NCI-H146 (cell line): Measurements from ENCODE around the gene CAPN2.
"Not testable (repeated sequence)": the region's sequence is repeated elsewhere in the genome, so short reads cannot be mapped to it uniquely, and the experiment has no call there.

Experiments
- DNase-seq: peaks from one replicate; lab custom pipeline; 2025; lab: John Stamatoyannopoulos, UW

The CAPN2 gene

DNA sequence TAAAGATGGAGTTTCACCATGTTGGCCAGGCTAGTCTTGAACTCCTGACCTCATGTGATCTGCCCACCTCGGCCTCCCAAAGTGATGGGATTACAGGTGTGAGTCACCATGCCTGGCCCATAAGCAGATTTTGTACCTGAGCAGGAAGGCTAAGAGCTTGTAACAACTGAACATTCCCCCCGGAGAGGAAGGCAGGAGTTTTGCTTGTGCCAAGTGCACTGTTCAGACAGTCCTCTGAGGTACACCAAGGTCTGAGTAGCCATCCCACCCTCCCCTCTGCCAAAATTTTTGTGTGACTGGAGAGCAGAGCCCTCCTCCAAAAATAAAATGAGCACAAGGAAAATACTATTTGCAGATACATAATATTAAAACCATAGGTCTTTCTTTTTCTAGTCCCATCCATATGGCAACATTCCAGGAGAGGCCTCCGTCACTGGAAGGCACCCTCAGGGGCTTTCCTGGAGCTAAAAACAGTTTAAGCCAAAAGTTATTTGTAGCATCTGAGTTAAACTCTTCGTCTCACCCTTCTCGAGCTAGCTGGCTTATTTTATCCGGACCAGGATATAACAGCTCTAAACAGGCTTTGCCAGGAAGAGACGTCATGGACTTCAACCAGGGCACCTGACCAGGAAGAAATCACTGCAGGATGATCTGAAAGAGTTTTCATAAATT is 27.2 kb downstream of the CAPN2 start:
- DNase-seq: no peak

DNA sequence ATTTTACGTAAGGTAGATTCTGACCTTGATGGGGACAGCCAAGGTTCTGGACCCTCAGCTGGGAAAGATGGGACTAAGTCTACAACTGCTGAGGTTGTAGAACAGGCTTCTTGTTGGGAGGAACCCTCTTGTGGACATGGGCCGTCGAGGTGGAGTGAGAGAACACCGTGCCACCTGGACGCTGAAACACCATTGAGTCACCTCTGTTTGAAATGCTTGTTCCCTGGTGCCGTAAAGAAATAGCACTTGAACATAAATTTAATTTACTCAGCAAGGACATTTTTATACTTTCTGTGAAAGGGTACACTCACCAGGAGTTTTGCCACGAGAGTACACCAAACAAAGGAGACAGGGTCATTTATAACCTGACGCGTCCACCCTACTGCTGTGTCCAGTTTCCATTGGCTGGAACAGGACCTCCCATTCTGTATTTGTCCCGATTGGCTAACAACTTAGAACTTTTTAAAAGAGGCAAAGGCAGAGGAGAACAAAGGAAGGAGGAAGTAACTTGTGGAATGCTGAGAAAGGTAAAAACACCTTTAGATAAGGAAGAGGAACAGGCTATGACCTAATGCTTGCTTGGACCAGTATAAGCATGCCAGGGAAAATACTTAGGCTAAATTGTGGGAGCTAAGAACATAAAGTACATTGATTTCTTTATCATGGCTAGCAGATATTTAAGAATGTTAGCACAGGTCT is 27.8 kb downstream of the CAPN2 start:
- DNase-seq: not testable (repeated sequence)

DNA sequence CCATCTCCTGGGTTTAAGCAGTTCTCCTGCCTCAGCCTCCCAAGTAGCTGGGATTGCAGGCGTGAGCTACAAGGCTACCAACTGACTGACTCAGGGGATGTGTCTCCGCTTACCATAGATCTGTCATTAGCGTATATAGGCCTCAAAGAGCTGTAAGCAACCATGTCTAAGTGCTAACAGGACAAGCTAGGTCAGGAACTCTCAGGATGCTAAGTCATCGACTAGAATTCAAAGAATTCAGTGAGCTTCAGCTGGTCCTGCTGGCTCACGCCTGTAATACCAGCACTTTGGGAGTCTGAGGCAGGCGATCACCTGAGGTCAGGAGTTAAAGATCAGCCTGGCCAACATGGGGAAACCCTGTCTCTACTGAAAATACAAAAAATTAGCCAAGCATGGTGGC is 29.5 kb downstream of the CAPN2 start:
- DNase-seq: no peak

DNA sequence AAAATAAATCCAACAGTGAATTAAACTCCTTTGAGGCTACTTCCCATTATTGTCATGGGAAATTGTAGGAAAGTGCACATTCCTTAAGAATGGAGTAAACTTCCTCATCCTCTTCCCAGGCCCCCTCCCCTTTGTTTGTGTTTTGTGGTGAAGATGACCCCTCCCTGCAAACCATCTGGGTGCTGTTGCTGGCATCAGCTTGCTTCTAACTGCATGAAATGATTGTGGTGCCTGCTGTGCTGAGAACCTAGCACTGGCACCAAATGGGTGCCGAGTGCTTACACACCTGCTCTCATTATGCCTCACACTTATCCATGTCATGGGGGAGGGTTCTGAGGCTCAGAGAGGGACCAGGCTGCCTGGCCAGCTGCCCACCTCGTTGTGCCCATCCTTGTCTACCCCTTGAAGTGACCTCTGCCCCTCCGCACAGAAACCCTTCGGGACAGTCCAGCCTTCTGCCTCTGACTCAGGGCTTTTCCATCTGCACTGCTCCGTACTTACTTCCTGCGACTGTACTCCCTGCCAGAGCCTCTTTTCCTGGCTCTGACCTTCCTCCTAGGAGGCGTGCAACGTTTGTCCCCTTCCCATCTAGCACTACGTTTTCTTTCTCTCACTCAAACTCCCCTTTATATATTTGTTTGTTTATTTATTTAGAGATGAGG is 30.6 kb downstream of the CAPN2 start:
- peak; percentile 51 for DNase-seq

DNA sequence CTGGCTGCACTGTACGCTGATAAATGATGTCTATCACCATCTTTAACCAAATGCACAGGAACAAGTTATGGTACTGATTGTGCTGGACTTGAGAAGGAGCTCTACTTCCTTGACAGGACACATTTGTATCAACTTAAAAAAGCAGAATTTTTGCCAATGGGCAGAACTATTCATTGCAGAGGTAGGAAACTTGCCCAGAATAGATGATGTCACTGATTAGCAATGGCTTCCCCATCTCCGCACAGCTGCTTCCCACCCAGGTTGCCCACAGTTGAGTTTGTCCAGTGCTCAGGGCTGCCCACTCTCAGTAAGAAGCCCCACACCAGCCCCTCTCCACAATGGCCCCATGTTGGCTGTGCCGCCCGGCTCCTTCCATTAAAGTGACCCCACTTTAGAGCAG is 33.4 kb downstream of the CAPN2 start:
- no peak for DNase-seq

DNA sequence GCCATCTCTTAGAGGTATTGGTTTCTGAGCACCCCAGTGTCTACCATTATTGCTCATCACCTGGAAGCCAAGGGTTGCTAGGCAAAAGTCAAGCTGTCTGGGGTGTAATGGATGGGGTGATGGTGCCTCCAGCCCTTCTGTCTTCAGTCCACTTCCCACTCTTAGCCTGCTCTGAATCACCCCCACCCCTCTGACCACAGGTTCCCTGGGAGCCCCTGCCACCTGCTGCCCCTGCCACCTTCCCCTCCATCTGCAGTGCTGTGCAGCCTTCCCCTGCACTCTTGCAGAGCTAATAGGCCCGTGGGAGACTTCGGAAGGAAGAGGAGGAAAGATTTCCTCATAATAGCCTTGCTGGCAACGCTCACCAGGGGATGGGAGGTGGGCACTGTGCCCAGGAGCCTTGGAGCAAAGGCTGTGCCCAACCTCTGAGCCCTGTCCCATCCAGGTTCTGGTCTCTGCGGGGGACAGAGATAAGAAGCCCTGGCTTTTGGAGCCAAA is 35.5 kb downstream of the CAPN2 start:
- DNase-seq: no peak

DNA sequence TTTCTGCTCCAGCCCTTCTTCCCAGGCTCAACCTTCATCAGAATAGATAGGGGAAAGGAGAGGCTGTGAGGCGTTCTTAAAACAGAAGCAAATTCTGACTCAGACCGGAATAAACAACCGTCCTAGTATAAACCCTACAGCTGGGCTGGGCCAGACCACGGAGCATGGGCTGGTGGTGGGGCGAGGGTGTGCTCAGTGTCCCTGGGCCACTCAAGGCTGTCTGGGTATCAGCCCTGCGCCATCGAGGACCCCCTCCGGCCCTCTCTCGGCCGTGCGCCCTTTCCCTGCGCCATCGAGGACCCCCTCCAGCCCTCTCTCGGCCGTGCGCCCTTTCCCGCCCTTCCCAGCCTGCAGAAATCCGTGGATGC is 36.0 kb downstream of the CAPN2 start:
- DNase-seq: no peak

DNA sequence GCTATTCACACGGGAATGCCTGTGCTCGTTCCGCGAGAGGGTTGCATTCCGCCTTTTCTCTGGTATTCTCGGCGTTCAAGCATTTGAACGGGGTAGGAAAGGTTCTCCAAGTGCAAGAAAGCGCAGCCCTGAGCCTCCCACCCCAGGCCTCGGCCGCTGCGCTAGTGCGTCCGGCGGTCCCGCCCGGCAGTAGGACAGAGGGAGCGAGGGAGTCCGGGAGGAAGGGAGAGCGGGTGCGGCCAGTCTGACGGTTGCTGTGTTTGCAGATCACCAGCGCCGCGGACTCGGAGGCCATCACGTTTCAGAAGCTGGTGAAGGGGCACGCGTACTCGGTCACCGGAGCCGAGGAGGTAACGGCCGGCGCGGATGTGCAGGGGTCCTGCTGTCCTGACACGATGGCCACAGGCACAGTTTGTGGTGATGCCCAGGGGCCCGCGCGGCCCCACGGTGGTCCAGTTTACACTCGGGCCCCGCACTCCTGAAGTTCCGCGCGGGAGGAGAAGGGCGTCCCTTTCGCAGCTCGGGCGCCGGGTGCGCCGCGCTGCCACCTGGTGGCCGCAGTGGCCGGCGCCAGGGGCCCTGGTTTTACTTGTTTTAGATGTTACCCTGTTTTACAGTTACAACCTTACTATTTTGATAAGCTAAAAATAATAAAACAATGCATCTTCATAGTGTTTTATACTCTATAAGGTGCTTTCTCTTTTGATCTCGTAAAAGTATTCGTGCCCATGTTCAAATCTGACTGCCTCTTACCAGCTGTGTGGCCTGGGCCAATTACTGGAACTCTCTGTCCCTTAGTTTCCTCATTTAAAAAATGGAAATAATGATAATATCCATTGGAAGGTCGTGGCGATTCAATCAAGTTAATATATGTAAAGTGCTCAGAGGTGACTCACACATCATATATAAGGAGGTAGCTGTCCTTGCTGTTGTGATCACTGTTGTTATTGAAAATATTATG is 36.7 kb downstream of the CAPN2 start:
- no peak for DNase-seq

DNA sequence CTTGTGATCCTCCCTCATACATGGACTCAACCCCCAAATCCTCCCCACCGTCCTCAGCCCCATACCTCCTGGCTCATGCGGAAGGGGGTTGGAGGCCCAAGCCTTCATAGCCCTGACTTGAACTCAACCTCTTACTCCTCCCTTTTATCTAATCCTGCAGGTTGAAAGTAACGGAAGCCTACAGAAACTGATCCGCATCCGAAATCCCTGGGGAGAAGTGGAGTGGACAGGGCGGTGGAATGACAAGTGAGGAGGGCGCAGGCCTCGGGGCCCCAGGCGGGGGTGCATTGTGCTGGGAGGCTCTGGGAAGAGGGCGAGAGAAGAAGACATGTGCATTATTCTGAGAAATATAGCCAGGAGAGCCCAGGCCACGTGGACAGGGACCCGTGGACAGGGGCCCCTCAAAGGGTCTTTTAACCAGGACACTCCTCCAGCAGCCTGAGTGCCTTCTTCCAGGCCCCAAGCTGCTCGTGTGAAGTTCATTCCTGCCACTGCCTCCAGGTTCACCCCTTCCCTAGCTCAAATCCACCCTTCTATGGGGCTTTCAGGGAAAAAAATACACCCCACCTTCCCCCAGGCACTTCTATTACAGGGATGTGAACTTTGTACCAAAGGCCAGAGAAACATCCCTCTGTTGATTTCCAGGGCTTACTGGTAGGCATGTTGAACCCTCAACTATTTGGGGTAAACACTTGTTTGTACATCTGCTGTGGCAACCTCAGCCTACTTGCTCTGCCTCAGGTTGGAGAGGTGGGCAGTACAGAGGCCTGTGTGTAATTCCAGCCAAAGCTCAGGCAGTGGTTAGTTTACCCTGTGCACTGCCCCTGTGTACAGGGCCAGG is 38.6 kb downstream of the CAPN2 start:
- no peak for DNase-seq

DNA sequence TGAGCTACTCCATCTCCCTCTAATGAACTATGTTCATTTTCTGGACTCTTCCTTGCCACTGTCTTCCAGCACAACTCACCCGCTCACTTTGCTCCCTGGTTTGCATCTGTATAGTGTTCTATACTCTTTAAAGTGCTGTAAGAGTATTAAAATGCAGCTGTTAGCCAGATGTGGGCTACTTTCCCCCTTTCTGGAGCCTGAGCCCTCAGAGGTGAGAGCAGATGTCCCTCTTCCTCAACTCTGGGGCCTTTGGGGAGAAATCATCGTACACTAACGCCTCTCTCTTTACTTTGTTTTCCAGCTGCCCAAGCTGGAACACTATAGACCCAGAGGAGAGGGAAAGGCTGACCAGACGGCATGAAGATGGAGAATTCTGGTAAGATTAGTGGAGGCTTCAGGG is 39.4 kb downstream of the CAPN2 start:
- no peak for DNase-seq

DNA sequence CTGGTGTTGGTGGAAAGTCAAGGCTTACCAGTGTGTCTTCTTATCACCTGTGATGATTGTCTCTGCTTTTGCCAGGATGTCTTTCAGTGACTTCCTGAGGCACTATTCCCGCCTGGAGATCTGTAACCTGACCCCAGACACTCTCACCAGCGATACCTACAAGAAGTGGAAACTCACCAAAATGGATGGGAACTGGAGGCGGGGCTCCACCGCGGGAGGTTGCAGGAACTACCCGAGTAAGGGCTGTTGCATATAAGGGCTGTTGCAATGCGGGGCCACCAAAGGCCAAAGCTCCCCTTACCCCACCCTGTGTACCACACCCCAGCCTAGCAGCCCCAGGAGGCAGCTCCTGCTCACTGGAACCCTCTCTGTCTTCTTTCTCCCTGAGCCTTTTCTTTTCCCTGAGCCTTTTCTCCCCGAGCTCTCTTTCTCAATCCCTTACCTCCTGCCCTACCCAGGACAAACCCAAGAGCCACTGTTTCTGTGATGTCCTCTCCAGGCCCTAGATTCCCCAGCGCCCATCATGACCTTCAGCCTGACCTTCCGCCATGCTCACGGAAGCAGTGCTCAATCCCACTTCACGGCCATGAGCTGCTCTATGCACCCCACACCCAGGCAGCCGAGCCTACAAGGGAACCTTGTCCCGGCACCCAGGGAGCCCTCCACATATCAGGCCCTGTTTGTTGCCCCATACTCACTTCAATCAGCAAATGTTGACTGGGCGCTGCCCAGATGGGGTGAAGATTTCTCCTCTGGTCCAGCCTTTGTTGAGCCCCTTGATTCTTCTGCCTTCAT is 40.6 kb downstream of the CAPN2 start:
- no peak for DNase-seq

DNA sequence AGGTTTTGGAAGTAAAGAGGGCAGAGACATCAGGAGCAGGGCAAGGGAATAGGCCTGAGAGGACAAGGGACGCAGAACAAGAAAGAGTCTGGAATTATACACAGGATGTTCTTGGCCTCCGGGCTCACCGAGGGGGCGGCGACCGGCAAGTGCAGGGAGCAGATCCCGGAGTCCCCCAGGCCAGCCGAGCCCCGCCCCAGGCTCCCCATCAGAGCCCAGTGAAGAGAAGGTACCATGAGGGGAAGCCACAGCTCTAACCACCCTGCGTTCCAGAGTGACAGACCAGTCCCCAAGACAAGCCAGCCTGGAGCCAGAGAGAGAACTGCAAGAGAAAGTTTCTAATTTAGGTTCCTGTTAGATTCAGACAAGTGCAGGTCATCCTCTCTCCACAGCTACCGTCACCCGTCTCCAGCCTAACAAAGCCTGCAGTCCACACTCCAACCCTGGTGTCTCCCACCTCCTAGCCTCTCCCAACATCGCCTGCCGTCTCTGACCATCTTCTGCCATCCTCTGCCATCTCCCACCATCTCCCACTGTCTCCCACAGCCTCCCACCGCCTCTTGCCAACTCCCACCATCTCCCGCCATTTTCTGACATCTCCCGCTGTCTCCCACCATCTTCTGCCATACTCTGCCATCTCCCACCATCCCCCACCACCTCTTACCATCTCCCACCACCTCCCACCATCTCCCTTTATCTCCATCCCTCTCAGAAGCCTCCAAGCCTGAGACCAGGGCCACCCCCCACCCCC is 42.5 kb downstream of the CAPN2 start:
- no peak for DNase-seq

DNA sequence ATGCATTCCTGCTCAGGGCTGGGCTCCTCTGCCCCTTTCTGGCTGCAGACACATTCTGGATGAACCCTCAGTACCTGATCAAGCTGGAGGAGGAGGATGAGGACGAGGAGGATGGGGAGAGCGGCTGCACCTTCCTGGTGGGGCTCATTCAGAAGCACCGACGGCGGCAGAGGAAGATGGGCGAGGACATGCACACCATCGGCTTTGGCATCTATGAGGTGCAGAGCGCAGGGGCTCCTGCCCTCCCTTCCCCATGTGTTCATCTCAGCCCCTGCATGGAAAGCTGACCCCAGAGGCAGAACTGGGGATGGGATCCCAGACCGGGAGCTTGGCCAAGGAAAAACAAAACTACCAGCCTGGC is 43.1 kb downstream of the CAPN2 start:
- DNase-seq: no peak

DNA sequence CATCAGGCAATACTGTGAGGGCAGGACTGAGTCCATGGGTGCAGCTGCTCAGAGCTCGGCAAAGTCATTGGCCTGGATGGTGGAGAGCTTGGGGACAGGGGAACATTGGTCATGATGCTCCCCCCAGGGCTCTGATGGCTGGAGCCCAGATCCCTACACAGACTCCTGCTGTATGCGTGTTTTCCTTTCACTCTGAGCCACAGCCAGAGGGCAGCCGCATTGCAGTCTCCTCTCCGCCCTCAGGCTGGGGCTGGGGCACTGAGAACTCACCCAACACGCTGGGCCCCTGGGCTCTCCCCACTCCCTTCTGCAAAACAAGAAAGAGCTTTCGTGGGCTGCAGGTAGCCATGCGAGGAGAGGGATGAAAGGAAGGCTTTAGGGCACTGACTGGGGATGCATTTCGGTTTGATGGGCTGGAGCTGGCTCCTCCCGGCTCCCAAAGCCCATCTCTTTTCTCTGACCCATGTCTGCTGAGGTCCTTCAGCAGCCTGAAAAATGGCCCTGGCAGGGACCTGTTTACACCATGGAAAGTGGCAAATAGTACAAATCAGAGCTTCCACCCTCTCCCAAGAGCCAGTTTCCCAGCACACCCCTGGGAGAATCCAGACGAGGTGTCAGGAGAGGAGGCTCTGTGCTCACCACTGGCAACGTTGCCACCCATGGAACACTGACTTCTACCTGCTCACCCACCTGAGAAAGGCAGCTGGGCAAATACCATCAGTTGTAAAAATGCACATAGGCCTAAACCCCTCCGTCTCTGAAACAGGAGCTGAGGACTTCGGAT is 43.8 kb downstream of the CAPN2 start:
- DNase-seq: no peak

DNA sequence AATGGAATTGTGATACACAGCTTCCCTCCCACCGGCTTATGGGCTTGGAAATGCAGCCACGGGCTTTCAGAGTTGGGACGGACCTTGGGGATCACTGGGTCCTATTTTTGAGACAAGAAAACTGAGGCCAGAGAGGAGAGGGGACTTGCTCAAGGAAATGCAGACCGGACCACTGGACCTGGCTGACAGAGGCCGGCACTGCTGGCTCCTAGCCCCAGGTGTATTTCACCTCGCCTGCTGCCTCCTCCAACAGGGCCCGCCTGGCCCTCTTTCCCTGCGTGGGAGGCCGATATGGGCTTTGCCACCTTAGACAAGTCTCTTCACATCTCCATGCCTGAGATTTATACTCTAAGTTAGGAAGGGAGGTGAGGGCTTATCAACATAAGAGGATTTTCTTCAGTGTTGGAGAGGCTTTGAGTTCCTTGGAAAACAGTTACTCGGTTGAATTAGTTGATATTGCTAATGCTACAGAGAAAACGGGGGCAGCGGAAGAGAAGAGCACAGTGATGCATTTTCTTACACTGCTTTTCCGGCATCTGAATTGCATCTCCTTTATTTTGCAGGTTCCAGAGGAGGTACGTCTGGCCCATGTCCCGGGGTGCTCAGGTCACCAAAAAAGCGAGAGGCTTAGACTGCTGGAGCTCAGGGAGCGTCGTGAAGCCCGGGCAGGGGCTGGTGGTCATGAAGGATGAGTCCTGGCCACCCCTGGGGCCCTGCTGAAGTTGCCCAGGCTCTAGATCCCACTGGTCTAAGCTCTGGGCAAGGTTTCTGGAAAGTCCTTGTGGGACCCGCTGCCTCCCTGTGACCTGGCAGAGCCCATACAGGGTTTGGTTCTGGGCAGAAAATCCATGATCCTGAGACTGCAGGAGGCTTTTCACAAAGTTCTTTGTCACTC is 44.7 kb downstream of the CAPN2 start:
- DNase-seq: no peak

DNA sequence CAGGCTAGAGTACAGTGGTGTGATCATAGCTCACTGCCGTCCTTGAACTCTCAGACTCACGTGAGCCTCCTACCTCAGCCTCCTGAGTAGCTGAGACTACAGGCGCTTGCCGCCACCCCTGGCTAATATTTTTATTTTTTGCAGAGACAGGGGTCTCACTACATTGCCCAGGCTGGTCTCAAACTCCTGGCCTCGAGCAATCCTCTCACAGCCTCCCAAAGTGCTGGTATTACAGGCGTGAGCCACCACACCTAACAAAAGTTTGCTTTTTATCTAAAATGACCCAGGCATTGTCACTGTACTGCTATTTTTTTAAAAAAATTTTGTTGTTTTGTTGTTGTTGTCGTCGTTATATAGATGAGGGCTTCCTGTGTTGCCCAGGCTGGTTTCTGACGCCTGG is 46.4 kb downstream of the CAPN2 start:
- DNase-seq: no peak

DNA sequence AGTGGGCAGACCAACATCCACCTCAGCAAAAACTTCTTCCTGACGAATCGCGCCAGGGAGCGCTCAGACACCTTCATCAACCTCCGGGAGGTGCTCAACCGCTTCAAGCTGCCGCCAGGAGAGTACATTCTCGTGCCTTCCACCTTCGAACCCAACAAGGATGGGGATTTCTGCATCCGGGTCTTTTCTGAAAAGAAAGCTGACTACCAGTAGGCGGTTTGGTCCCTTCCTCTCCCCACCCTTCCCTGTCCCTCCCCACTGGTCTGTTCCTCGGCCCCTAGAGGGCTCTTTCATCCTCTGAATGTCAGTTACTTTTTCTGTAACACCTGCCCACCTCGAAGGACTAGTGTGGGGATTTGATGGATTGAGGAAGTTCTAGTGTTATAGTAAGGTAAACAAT is 46.9 kb downstream of the CAPN2 start:
- peak; percentile 41 for DNase-seq

DNA sequence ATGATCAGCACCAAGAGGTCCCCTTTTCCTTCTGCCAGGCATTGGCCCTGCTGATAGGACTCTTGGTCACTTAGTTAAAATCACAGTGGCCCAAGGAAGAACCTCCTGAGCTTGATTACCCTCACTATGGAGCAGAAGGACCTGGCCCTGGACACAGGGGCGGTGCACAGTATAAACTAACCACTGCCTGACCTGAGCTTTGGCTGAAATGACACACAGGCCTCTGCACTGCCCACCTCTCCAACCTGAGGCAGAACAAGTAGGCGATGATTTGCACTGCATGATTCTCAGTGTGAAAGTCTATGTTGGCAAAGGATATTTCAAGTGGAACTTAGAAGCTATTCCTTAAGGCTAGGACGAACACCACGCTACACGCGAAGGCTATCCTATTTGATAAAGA is 48.5 kb downstream of the CAPN2 start:
- no peak for DNase-seq
